Neuronal stem cell (in vitro differentiated cells): ENCODE measurements around the gene ACBD6.

Source experiments
- DNase-seq: peaks from one replicate; pipeline ENCODE4 v3.0.0-alpha.2; 2013; ENCODE audit warnings: low spot score
- H2AFZ ChIP-seq: one replicate; pipeline ENCODE4 v1.6.1; 2013; ENCODE audit warnings: mild to moderate bottlenecking, low read length, inconsistent platforms
- H2AK5ac ChIP-seq: 2 replicates; pipeline ENCODE4 v1.6.1; 2013; ENCODE audit warnings: low read depth, mild to moderate bottlenecking, inconsistent platforms, low read length, moderate library complexity, mixed read lengths
- H2BK120ac ChIP-seq: 2 replicates; pipeline ENCODE4 v1.6.1; 2013; ENCODE audit warnings: low read depth, mild to moderate bottlenecking, inconsistent platforms, low read length, moderate library complexity, mixed read lengths
- H2BK12ac ChIP-seq: one replicate; pipeline ENCODE4 v1.6.1; 2013; ENCODE audit warnings: low read length, inconsistent platforms
- H2BK15ac ChIP-seq: 2 replicates; pipeline ENCODE4 v1.6.1; 2013; ENCODE audit warnings: mild to moderate bottlenecking, low read length, inconsistent platforms, mixed read lengths
- H2BK5ac ChIP-seq: one replicate; pipeline ENCODE4 v1.6.1; 2013; ENCODE audit warnings: inconsistent platforms, mild to moderate bottlenecking, low read length, moderate library complexity
- H3K14ac ChIP-seq: one replicate; pipeline ENCODE4 v1.6.1; 2013; ENCODE audit warnings: low read length, inconsistent platforms
- H3K18ac ChIP-seq: 2 replicates; pipeline ENCODE4 v1.6.1; 2013; ENCODE audit warnings: low read length, inconsistent platforms
- H3K23ac ChIP-seq: 2 replicates; pipeline ENCODE4 v1.6.1; 2013; ENCODE audit warnings: low read depth, mild to moderate bottlenecking, mixed read lengths, low read length, inconsistent platforms; ENCODE audit not compliant: poor library complexity
- H3K27ac ChIP-seq: replicated peaks from 3 replicates; pipeline ENCODE4 v1.5.1; 2013; ENCODE audit warnings: low read length, inconsistent platforms
- H3K27me3 ChIP-seq, 3 experiments: 2 replicates each; pipeline ENCODE4 v1.6.1; 2013; ENCODE audit warnings: low read length in 3 of 3, mild to moderate bottlenecking in 2 of 3, inconsistent platforms in 1 of 3, low read depth in 1 of 3, mixed read lengths in 1 of 3, moderate library complexity in 1 of 3; ENCODE audit not compliant: control insufficient read depth in 3 of 3, insufficient read depth in 3 of 3
- H3K36me3 ChIP-seq, 2 donors: replicated peaks in 1 of 2; 2 replicates each; pipeline ENCODE4 v1.6.1; 2013; ENCODE audit warnings: low read length in 2 of 2; ENCODE audit not compliant: control insufficient read depth in 2 of 2, insufficient read depth in 2 of 2
- H3K4ac ChIP-seq: 2 replicates; pipeline ENCODE4 v1.6.1; 2013; ENCODE audit warnings: inconsistent platforms, mild to moderate bottlenecking, low read length, moderate library complexity
- H3K4me1 ChIP-seq, 2 donors: 1 replicate in 1 of 2; 2 replicates in 1 of 2; pipeline ENCODE4 v1.6.1; 2013; ENCODE audit warnings: low read length in 2 of 2, low read depth in 1 of 2; ENCODE audit not compliant: control insufficient read depth in 2 of 2, insufficient read depth in 1 of 2
- H3K4me2 ChIP-seq: one replicate; pipeline ENCODE4 v1.6.1; 2013; ENCODE audit warnings: mild to moderate bottlenecking, low read length, inconsistent platforms; ENCODE audit not compliant: insufficient read depth, poor library complexity, severe bottlenecking
- H3K4me3 ChIP-seq, 2 donors: 2 replicates each; pipeline ENCODE4 v1.5.1; 2013; ENCODE audit warnings: low read length in 2 of 2, mild to moderate bottlenecking in 2 of 2, inconsistent platforms in 1 of 2, moderate library complexity in 1 of 2
- H3K79me1 ChIP-seq: one replicate; pipeline ENCODE4 v1.6.1; 2013; ENCODE audit warnings: low read depth, mild to moderate bottlenecking, inconsistent platforms, low read length, moderate library complexity
- H3K9ac ChIP-seq: one replicate; pipeline ENCODE4 v1.6.1; 2013; ENCODE audit warnings: mild to moderate bottlenecking, low read depth, low read length, inconsistent platforms; ENCODE audit not compliant: poor library complexity
- H3K9me3 ChIP-seq, 2 donors: replicated peaks in 1 of 2; 2 replicates each; pipeline versions ENCODE3 to v1.6.1; 2013; ENCODE audit warnings: low read length in 2 of 2, mild to moderate bottlenecking in 2 of 2, inconsistent platforms in 1 of 2, low read depth in 1 of 2, mixed read lengths in 1 of 2, moderate library complexity in 1 of 2; ENCODE audit not compliant: control insufficient read depth in 2 of 2, insufficient read depth in 1 of 2
- H4K8ac ChIP-seq: one replicate; pipeline ENCODE4 v1.6.1; 2013; ENCODE audit warnings: low read depth, mild to moderate bottlenecking, inconsistent platforms, low read length, moderate library complexity
- H4K91ac ChIP-seq: one replicate; pipeline ENCODE4 v1.6.1; 2013; ENCODE audit warnings: low read length, low read depth, mild to moderate bottlenecking, inconsistent platforms; ENCODE audit not compliant: poor library complexity
- WGBS, 2 donors: extraction: QIAGEN DNeasy Blood & Tissue Kit; methylation state at CpG; one replicate each; pipeline ENCODE4 v1.1.7; 2013; ENCODE audit warnings: missing lambda C conversion rate in 2 of 2, mixed read lengths in 1 of 2; ENCODE audit not compliant: insufficient read length in 2 of 2, insufficient replicate concordance in 1 of 2; ENCODE audit errors: extremely low coverage in 2 of 2; 5-methylcytosine and 5-hydroxymethylcytosine counted together

ACBD6 gene

DNA sequence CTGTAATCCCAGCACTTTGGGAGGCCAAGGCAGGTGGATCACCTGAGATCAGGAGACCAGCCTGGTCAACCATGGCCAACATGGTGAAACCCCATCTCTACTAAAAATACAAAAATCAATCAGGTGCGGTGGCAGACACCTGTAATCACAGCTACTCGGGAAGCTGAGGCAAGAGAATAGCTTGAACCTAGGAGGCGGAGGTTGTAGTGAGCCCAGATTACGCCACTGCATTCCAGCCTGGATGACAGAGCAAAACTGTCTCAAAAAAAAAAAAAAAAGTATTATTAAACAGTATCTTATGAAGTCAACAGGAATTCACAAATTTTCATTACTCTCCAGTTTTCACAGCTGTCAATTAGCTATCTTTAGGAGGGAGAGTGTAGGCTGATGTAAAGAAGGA, 3.8 kb downstream of the ACBD6 start:
- Histone ChIP-seq H3K27ac (no peak overlapping the region), H3K27me3 (no peaks in the 10 kb centered on the region), H3K23ac (no peak overlapping the region), H2BK12ac (no peak overlapping the region), H3K9ac (no peak overlapping the region), H2BK120ac (no peak overlapping the region), H2AFZ (no peak overlapping the region), H3K18ac (no peak overlapping the region), H2BK5ac (no peak overlapping the region), H3K36me3 (peaks cover 0 to 73% of the 10 kb centered on the region in 2 donors), H3K9me3 (no peaks in the 10 kb centered on the region), H3K79me1 (no peaks in the 10 kb centered on the region), H3K14ac (no peak overlapping the region), H4K8ac (no peak overlapping the region), H2BK15ac (no peak overlapping the region), H2AK5ac (no peak overlapping the region), H3K4me2 (no peak overlapping the region), H3K4ac (no peak overlapping the region), H3K4me3 (no peak overlapping the region), H4K91ac (no peak overlapping the region), H3K4me1 (peaks cover 0 to 8% of the 10 kb centered on the region in 2 donors)
- DNase-seq: no peak
- no CpG with 5 or more reads among the region's 4 CpGs for WGBS, 2 donors

DNA sequence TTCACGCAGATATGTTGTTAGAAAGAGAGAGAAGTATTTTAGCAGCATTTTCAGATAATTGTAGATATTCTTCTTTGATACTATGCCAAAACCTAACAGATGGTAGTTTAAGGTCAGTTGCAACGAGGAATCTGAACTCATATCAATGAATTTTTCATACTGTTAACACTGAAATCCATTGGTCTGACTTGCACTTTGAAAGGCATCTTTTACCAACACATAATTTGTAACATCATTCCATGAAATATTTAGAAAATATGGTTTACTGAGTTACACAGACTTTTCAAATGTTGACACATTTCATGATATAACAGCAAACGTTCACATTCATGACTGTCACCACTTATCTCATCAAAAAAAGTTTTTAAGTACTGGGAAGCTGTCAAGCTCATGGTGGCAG, 4.6 kb downstream of the ACBD6 start:
- Histone ChIP-seq H3K18ac (no peak overlapping the region), H4K8ac (no peak overlapping the region), H3K36me3 (peaks cover 0 to 81% of the 10 kb centered on the region in 2 donors), H2BK120ac (no peak overlapping the region), H3K4me2 (no peak overlapping the region), H2BK5ac (no peak overlapping the region), H3K23ac (no peak overlapping the region), H3K27ac (no peak overlapping the region), H2AK5ac (no peak overlapping the region), H3K79me1 (no peaks in the 10 kb centered on the region), H3K27me3 (no peaks in the 10 kb centered on the region), H4K91ac (no peak overlapping the region), H3K4me3 (no peak overlapping the region), H3K4ac (no peak overlapping the region), H3K9me3 (no peaks in the 10 kb centered on the region), H2BK12ac (no peak overlapping the region), H2BK15ac (no peak overlapping the region), H3K9ac (no peak overlapping the region), H2AFZ (no peak overlapping the region), H3K14ac (no peak overlapping the region), H3K4me1 (peaks cover 0 to 7% of the 10 kb centered on the region in 2 donors)
- WGBS, 2 donors: no CpG with 5 or more reads among the region's 3 CpGs
- DNase-seq: no peak

DNA sequence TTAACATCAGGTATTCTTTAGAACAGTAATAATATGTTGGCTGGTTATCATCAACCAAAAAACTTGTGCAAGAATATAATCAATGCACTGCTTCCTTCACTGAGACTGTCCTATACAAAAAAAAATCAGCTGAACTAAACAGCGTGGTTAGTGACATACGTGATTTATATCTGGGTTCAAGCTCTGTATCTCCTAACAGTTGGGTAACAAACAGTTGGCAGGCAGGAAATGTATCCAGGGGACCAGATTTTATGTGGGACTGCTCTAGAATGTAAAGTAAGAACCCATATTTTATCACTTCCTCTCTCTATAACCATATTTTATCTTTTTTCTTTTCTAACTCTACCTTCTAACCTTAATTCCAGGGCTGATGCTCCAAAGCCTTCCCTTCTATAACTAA, 8.0 kb downstream of the ACBD6 start:
- no peak overlapping the region for H2BK120ac ChIP-seq
- H2BK15ac ChIP-seq: no peak overlapping the region
- no peak overlapping the region for H3K4me2 ChIP-seq
- no peak overlapping the region for H3K4ac ChIP-seq
- H3K9ac ChIP-seq: no peak overlapping the region
- peaks cover 0 to 97% of the 10 kb centered on the region in 2 donors for H3K36me3 ChIP-seq
- H2BK5ac ChIP-seq: no peak overlapping the region
- H4K91ac ChIP-seq: no peak overlapping the region
- no CpG with 5 or more reads among the region's 2 CpGs for WGBS, 2 donors
- H3K23ac ChIP-seq: no peak overlapping the region
- no peaks in the 10 kb centered on the region for H3K9me3 ChIP-seq
- H3K4me3 ChIP-seq: no peak overlapping the region
- H2AK5ac ChIP-seq: no peak overlapping the region
- H3K27ac ChIP-seq: no peak overlapping the region
- H4K8ac ChIP-seq: no peak overlapping the region
- no peak overlapping the region for H2AFZ ChIP-seq
- H3K27me3 ChIP-seq: no peaks in the 10 kb centered on the region
- DNase-seq: no peak
- no peaks in the 10 kb centered on the region for H3K79me1 ChIP-seq
- H3K18ac ChIP-seq: no peak overlapping the region
- H2BK12ac ChIP-seq: no peak overlapping the region
- no peak overlapping the region for H3K14ac ChIP-seq
- H3K4me1 ChIP-seq: no peaks in the 10 kb centered on the region

DNA sequence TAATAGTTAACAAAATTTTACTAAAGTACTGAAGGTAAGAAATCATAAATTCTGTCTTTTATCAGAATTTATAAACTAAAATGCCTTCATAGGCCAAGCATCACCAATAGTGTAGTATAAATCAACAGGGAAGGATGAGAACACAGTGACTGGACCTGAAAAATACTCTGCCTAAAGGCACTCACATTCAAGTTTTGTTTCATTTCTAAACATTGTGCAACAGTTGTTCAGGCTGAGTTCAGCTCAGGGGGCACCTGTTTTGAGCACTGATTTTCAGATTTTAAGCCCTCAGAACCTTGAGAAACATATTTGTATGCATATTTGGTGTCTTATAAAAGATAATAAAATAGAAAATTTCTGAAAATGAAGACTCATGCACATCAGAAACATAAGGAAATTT, 12.4 kb downstream of the ACBD6 start:
- Histone ChIP-seq H3K14ac (no peak overlapping the region), H3K18ac (no peak overlapping the region), H3K79me1 (no peaks in the 10 kb centered on the region), H3K9ac (no peak overlapping the region), H3K4me2 (no peak overlapping the region), H3K36me3 (peaks cover 2 to 96% of the 10 kb centered on the region in 2 donors), H3K4ac (no peak overlapping the region), H2BK15ac (no peak overlapping the region), H3K27me3 (no peaks in the 10 kb centered on the region), H3K23ac (no peak overlapping the region), H3K4me1 (peaks cover 2 to 3% of the 10 kb centered on the region in 2 donors), H3K27ac (no peak overlapping the region), H2AK5ac (no peak overlapping the region), H3K9me3 (no peaks in the 10 kb centered on the region), H2BK12ac (no peak overlapping the region), H4K8ac (no peak overlapping the region), H3K4me3 (no peak overlapping the region), H2BK120ac (no peak overlapping the region), H2BK5ac (no peak overlapping the region), H4K91ac (no peak overlapping the region), H2AFZ (no peak overlapping the region)
- DNase-seq: no peak
